Measurements from ENCODE around the gene SUPT5H.

SUPT5H gene

DNA sequence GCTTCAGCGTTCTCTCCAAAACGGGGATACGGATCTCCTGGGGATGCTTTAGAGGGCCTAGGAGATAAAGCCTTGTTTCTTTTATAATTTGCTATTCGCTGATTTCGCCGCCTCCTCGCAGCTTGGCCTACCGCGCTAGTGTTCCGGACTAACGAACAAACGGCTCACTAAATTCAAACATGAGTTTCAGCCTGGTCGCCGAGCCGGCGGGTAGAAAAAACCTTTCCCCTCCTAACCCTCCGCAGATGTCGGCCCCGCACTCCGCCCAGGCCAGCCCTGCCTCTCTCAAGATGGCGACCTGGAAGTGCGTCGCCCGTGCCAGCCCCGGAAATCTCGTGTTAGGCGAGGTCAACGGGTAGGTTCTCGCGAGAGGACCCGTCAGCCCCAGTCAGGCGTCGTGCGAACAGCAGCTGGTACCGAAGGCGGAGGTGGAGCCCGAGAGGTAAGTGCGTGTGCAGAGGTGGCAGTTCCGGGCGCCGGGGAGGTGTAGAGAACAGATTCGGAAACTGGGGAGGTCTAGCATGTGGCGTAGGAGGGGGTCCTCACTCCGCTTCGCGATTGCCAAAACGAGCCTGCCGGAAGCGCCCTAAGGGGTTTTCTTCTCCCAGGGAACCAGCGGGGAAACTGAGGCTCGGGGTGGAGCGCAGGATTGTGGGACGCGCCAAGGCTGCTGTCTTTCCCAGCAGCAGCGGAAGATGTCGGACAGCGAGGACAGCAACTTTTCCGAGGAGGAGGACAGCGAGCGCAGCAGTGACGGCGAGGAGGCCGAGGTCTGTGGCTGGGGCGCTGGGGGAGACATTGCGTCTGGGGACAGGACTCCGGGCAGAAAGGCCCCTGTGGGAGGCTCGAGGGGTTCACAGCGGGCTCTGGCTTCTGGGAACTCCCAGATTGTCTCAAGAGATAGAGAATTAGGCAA lies at the start of gene SUPT5H:
Gene SUPT5H (plus strand): TSS at position 387 of the 916 bp plus-strand sequence. CDS start 309 bp downstream, at position 696.
- peak; percentile 87 to 96 (median 94) for DNase-seq (ENCODE audit: low read depth in 3 of 3, low spot score in 1 of 3)

DNA sequence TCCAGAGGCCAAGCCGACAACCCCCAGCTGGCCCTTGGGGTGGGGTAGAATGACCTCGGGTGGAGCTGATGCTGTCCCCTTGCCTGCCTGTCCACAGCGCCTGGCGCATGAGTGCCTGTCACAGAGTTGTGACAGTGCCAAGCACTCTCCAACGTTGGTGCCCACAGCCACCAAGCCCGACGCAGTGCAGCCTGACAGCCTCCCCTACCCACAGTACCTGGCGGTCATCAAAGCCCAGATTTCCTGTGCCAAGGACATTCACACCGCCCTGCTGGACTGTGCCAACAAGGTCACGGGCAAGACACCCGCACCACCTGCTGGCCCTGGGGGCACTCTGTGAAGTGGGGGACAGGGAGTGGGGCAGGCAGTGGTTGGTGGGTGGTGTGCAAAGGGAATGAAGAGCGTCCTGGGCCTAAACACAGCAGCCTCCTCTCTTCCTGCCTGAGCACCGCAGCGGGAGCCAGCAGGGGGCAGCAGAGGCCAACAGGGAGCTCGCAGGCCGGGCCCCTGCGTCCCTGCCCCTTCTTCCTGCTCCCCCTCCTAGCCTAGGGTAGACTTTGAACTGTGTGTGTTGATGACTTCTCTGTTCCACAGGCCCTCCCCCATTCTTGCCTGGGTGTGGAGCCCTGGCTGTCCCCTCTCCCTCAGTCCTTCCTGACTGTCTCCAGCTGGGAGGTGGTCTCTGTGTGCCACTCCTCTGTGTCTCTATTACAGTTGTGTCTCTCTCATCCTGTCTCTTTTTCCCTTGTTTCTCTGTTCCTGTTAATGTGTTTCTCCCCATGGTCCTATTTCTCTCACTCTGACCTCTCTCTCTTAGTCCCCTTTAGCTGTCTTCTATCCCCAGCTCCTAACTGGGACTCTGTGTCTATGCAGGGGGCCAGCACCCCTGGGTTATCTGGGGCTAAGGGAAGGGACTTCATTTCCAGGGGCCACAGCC lies 47.8 kb upstream of the SUPT5H start:
- peak; percentile 87 to 96 (median 93) for DNase-seq (ENCODE audit: low read depth in 3 of 3, low spot score in 1 of 3)

DNA sequence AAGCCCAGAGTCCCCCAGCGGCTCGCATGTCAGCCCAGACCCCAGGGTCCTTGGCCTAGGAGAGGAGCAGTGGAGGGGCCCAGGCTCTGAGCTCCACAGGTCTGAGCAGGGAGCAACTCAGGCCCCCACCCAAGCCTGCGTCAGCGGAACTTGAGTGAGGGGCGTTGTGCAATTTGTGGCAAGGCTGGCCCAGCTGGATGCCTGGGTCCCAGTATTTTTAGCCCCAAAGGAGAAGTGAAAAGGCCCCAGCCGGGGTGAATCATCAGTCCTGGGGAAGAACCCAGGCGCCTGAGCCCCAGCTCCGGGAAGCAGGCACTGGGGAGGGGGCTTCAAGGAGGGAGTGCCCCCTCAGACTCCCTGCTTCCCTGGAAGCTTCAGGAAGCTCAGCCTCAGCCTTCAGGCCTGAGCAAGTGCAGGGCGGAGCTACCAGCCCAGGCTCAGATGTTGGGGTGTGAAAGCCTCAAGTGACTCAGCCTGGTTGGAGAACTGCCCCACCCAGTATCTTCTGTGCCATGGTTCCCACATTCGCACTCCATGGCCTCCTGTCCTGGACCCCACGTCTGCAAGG lies 47.0 kb upstream of the SUPT5H start:
- DNase-seq (ENCODE audit: low read depth in 3 of 3, low spot score in 1 of 3): no peak

DNA sequence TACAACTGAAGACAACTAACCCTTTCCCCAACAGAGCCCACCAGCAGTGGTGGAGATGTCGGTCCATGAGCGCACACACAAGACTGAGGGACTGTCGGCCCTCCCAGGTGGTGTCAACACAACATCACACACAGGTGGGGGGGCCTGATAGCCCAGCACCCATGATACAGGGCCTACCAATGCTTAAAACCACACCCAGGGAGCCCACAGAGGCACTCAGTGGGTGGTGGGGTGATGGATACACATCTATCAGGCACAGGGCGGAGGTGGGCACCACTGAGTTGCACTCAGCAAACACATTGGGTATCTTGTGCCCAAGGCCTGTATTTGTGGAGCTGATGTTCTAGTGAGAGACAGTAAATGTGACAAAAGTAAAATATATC lies 45.7 kb upstream of the SUPT5H start:
- no peak for DNase-seq (ENCODE audit: low read depth in 3 of 3, low spot score in 1 of 3)

DNA sequence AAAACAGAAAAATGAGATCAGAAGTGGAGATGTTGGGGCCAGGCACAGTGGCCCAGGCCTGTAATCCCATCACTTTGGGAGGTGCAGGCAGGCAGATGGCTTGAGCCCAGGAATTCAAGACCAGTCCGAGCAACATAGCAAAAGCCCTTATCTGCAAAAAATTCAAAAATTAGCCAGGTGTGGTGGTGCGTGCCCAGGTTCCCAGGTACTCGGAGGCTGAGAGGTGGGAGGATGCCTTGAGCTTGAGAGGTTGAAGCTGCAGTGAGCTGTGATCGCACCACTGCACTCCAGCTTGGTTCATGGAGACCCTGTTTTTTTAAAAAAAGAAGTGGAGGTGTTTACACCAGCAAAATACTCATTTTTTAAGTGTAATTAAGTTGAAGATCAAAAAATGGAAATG lies 45.3 kb upstream of the SUPT5H start:
- DNase-seq (ENCODE audit: low read depth in 3 of 3, low spot score in 1 of 3): no peak

DNA sequence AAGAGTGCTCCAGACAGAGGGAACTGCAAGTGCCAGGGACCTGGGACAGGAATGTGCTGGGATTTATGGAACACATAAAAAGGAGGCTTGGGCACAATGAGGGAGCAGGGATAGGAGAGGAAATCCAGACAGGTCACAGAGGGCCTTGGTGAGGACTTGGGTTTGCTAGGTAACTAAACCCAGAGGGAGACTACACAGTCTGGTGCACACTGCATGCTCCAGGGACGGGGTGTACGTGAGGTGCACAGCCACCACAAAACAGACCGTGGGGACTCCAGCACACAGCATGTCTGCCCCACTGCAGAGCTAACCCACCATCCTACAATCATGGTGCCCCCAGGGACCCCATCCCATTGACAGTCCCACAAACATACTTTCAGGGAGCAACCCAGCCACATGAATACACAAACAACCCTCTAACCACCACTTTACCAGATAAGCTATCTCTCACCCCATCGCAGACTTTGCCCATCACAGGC lies 44.3 kb upstream of the SUPT5H start:
- DNase-seq (ENCODE audit: low read depth in 3 of 3, low spot score in 1 of 3): no peak

DNA sequence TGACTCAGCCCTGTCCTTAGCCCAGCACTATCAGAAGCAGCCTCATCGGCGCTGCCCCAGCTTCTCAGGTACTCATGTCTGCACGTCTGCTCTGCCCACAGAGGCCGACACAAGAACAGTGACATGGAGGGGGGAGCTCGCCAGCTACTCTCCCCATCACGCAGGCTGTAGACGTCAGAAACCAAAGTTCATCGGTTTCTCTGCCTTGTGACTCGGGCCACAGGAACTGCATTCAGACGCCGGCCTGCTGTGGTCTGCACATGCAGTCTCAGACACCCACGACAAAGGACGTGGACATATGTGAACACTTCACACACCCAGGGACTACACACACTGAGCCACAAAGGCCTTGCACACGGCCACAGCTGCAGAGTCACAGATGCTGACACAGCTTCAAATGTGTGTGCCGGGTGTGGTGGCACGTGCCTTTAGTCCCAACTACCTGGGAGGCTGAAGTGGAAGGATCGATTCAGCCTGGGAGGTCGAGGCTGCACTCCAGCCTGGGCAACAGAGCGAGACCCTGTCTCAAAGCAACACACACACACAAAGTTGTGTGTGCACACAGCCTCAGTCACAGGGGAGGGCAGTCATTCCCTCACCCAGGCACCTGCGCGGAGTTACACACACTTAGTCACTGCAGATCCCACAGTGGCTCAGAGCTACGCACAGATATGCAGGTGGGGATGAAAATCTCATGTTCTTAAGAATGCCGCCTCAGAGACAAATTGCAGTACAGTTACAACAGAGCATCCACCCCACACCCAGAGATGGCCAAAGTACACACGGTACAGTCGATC lies 43.6 kb upstream of the SUPT5H start:
- DNase-seq (ENCODE audit: low read depth in 3 of 3, low spot score in 1 of 3): peak in 1 of 3 donors; percentile 71

DNA sequence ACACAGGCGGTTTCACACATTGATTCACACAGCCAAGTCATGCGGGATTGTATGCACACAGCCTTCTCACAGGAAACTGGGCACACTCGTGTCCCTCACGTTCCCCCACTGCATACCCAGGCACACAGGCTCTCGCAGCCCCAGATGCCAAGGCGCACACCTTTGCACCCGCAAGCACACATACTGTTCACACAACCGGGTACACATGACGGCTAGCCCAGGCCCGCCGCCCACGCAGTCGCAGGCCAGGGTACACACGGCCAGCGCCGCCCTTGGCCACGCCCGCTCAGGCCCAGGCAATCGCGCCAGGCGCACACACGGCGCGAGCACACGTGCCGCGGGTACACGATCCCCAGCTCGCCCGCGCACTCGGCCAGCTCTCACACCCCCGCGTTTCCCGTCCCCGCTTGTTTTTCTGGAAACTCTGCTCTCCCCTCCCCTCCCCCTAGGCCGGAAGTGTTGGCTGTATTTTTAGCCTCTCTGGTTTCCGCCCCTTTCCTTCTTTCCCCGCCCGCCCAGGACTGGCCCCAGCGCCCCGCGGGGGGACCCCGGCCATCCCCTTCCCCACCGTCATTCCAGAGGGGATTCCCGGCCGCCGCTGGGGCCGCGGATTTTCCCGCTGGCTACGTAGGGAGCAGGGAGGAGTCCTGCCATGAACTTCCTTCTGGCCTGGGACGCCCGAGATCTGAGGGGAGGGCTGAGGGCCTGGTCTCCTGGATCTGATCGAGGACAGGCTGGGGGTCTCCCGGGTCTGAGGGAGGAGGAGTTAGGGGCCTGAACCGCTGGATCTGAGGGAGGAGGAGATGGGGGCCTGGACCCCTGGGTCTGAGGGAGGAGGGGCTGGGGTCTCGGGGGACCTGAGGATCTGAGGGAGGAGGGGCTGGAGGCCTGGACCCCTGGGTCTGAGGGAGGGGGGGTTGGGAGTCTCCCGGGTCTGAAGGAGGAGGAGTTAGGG lies 42.8 kb upstream of the SUPT5H start:
- peak; percentile 76 to 80 (median 79) for DNase-seq (ENCODE audit: low read depth in 3 of 3, low spot score in 1 of 3)

DNA sequence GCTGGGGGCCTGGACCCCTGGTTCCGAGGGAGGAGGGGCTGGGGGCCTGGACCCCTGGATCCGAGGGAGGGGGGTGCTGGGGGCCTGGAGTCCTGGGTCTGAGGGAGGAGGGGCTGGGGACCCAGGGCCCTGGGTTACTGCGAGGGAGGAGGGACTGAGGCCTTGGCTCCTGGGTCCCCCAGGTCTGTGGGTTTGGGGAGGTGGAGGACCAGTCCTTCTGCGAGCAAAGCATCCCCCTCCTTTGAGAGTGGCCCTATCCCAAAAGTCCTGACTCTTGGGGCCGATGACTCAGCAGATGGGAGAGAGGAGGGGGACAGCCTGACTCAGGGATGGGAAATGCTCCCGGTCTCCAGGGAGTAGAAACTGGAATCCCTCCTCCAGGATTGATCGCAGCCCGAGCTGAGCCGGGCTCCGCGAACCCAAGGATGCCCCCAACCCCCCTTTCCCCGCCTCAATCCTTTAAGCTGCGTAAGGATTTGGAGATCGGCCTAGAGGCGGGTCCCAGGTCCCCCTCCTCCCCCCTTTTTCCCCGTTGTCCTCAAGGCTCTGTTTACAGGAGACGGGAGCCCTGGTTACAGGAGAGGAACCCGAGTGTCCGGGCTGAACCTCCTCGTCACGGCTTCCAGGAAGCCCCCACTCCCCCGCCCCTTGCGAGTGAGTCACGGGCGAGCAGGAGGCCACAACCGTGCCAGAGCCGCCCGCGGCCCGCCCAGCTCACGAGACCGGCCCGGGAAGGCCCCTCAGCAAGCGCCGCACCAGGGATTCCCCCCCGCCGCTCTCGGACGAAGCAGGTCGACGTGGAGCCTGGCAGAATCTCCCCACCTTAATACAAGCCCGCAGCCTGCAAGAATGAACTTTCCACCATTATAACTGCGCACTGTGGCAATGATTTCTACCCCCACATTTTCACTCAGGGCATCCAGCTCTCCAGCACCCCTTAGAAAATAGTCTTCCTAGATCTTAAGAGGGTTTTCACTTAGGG lies 41.8 kb upstream of the SUPT5H start:
- peak; percentile 91 to 96 (median 95) for DNase-seq (ENCODE audit: low read depth in 3 of 3, low spot score in 1 of 3)

DNA sequence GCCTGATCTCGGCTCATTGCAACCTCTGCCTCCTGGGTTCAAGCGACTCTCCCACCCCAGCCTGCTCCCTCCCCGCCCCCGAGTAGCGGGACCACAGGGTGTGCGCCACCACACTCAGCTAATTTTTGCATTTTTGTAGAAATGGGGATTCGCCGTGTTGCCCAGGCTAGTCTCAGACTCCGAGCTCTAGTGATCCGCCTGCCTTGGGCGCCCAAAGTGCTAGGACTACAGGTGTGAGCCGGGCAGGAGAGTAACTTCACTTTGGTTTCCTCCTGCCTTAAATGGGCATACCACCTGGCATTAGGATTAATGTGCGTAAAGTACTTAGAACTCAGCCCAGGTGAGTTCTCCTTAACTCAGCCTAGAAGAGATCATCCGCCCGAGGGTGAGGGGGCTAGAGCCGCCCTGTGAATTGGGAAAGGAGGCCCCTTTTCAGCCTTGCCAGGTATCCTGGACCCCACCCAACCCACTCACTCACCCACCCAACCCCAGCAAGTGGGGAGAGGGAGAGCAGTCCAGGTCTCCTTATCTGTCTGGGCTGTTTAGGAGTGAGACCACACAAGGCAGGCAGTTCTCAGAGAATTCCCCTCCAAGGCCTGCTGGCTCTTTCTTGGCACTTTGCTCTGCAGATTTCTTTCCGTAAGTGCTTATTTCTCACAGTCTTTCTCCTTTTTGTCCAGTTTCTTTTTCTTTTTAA lies 40.0 kb upstream of the SUPT5H start:
- DNase-seq (ENCODE audit: low read depth in 3 of 3, low spot score in 1 of 3): no peak

DNA sequence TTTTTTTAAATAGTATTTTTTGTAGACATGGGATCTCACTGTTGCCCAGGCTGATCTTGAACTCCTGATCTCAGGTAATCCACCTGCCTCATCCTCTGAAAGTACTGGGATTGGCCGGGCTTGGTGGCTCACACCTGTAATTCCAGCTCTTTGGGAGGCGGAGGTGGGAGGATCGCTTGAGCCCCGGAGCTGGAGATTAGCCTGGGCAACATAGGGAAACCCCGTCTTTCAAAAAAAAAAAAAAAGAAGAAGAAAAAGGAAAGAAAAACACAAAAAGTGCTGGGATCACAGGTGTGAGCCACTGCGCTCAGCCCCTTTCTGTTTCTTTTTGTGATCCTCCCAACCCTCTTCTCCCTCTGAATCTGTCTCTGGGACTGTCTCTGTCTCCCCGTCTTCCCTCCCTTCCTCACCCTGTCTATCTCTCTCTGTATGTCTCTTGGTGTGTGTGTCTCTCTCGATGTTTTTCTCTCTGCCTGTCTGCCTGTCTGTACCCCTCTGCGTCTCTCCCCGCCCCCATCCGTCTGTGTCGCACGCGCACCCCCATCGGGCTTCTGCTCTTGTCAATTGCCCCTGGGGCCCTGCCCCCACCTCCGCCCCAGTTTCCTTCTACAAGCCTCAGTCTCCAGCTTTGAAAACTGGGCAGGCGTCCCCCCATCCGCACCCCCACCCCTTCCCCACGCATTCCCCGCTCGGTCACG lies 39.3 kb upstream of the SUPT5H start:
- peak; percentile 75 to 90 (median 86) for DNase-seq (ENCODE audit: low read depth in 3 of 3, low spot score in 1 of 3)

DNA sequence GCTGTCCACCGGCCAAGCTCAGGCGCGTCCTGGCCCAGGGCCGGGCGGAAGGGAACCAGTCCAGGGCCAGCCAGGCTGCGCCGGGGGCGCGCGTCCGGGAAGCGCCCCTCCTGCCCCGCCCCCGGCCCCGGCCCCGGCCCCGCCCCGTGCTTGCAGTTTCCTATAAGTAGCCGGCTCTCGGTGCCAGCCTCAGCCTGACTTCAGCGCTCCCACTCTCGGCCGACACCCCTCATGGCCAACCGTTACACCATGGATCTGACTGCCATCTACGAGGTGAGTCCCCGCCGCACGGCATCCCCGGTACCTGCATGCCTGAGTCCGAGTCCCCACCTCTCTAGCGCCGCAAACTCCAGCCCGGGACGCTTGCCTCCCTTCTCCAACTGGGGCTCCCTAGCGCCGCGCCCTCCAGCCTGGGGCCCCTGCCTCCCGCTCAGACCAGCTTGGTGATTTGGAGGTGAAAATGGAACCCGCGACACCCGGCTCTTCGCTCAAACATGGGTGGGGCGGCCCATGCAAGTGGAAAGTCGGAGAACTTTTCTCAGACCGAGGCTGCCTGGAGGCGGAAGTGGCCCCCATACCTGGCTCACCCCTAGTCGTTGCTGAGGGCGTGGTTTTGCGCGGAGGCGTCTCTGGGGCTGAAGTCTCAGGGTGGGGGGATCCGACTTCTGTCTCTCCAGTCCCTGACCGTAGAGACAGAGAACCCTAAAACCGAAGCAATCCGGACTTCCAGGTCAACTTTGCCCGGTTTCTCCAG lies 38.5 kb upstream of the SUPT5H start, which contains the start of gene ZFP36:
Gene ZFP36 (plus strand): TSS at position 192 of the 754 bp plus-strand sequence. CDS start 58 bp downstream, at position 250.
- peak; percentile 83 to 93 (median 87) for DNase-seq (ENCODE audit: low read depth in 3 of 3, low spot score in 1 of 3)

DNA sequence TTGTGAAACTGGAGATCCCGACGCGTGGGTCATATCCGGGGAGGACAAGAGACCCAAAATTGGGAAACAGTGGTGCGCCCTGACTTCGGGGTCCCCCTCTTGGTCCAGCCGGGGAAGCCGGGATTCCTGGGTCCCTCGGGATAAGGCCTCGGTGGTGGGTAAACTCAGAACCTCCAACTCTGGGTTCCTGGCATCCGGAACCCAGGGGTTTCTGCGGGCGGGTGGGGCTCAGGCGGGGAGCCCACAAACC lies 38.0 kb upstream of the SUPT5H start:
- DNase-seq (ENCODE audit: low read depth in 3 of 3, low spot score in 1 of 3): no peak

DNA sequence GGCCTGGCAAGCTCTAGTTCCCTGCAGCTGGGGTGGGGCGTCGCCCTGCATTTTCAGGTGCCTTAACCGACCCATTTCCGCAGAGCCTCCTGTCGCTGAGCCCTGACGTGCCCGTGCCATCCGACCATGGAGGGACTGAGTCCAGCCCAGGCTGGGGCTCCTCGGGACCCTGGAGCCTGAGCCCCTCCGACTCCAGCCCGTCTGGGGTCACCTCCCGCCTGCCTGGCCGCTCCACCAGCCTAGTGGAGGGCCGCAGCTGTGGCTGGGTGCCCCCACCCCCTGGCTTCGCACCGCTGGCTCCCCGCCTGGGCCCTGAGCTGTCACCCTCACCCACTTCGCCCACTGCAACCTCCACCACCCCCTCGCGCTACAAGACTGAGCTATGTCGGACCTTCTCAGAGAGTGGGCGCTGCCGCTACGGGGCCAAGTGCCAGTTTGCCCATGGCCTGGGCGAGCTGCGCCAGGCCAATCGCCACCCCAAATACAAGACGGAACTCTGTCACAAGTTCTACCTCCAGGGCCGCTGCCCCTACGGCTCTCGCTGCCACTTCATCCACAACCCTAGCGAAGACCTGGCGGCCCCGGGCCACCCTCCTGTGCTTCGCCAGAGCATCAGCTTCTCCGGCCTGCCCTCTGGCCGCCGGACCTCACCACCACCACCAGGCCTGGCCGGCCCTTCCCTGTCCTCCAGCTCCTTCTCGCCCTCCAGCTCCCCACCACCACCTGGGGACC lies 37.6 kb upstream of the SUPT5H start:
- peak in 1 of 3 donors; percentile 46 for DNase-seq (ENCODE audit: low read depth in 3 of 3, low spot score in 1 of 3)

DNA sequence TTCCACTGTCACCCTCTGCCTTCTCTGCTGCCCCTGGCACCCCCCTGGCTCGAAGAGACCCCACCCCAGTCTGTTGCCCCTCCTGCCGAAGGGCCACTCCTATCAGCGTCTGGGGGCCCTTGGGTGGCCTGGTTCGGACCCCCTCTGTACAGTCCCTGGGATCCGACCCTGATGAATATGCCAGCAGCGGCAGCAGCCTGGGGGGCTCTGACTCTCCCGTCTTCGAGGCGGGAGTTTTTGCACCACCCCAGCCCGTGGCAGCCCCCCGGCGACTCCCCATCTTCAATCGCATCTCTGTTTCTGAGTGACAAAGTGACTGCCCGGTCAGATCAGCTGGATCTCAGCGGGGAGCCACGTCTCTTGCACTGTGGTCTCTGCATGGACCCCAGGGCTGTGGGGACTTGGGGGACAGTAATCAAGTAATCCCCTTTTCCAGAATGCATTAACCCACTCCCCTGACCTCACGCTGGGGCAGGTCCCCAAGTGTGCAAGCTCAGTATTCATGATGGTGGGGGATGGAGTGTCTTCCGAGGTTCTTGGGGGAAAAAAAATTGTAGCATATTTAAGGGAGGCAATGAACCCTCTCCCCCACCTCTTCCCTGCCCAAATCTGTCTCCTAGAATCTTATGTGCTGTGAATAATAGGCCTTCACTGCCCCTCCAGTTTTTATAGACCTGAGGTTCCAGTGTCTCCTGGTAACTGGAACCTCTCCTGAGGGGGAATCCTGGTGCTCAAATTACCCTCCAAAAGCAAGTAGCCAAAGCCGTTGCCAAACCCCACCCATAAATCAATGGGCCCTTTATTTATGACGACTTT lies 36.8 kb upstream of the SUPT5H start:
- DNase-seq (ENCODE audit: low read depth in 3 of 3, low spot score in 1 of 3): no peak

All from stimulated activated CD4-positive, alpha-beta T cell treated with anti-CD3 and anti-CD28 coated beads, TNF-alpha, amount 100 ng/mL, for 1 hour (primary cell).